CD8-positive, alpha-beta memory T cell (primary cell): Measurements from ENCODE around the gene MACROD2. TPM values are rescaled to one million over a fixed set of nuclear protein-coding genes. Genes with fewer than 3 reads are reported as not detected.
A peak's percentile ranks its signal among the peaks of the same experiment; 100 is the strongest.
"Not testable (repeated sequence)": the region's sequence is repeated elsewhere in the genome, so short reads cannot be mapped to it uniquely, and the experiment has no call there.

Experiments used
- CTCF ChIA-PET: fragments of 350-600 bp; sonication (Branson Sonifier 250); formaldehyde crosslinking; loops from one replicate; lab custom pipeline; 2021; ENCODE audit warnings: antibody characterized with exemption; lab: Charles Lee
- POLR2A ChIA-PET: fragments of 350-600 bp; sonication (Branson Sonifier 250); formaldehyde crosslinking; loops from one replicate; lab custom pipeline; 2021; ENCODE audit warnings: antibody characterized with exemption; lab: Charles Lee
- DNase-seq, 5 donors: peaks; one replicate each; pipeline versions ENCODE4 v3.0.0 to v3.0.0-alpha.2; 2020 to 2022; ENCODE audit warnings: mixed read lengths in 1 of 5
- H3K27ac ChIP-seq: one replicate; pipeline ENCODE4 v1.7.0; 2013; ENCODE audit warnings: low read depth, mild to moderate bottlenecking, low read length, moderate library complexity
- H3K27me3 ChIP-seq: 2 replicates; pipeline ENCODE4 v1.7.0; 2013; ENCODE audit warnings: low read length, mild to moderate bottlenecking; ENCODE audit not compliant: insufficient read depth, poor library complexity, severe bottlenecking
- H3K36me3 ChIP-seq: 2 replicates; pipeline ENCODE4 v1.7.0; 2013; ENCODE audit warnings: mild to moderate bottlenecking, low read length, moderate library complexity; ENCODE audit not compliant: insufficient read depth
- H3K4me1 ChIP-seq: 2 replicates; pipeline ENCODE4 v1.7.0; 2013; ENCODE audit warnings: mild to moderate bottlenecking, low read length, moderate library complexity; ENCODE audit not compliant: insufficient read depth
- H3K4me3 ChIP-seq: 2 replicates; pipeline ENCODE4 v1.7.0; 2013; ENCODE audit warnings: mild to moderate bottlenecking, low read length
- H3K9me3 ChIP-seq: 2 replicates; pipeline ENCODE4 v1.7.0; 2013; ENCODE audit warnings: mild to moderate bottlenecking, low read length
- H3K27ac Mint-ChIP-seq, 8 donors: one replicate each; pipeline ENCODE4 v1.8.0; 2020 to 2021; ENCODE audit warnings: mixed read lengths in 8 of 8, mild to moderate bottlenecking in 6 of 8, inconsistent platforms in 3 of 8, moderate library complexity in 3 of 8
- H3K27me3 Mint-ChIP-seq, 2 donors: one replicate each; pipeline ENCODE4 v1.8.0; 2020 to 2021; ENCODE audit warnings: mixed read lengths in 2 of 2, mild to moderate bottlenecking in 1 of 2, moderate library complexity in 1 of 2
- H3K36me3 Mint-ChIP-seq, 3 donors: one replicate each; pipeline ENCODE4 v1.8.0; 2020 to 2021; ENCODE audit warnings: mixed read lengths in 3 of 3, inconsistent platforms in 1 of 3, mild to moderate bottlenecking in 1 of 3
- H3K4me1 Mint-ChIP-seq, 3 donors: one replicate each; pipeline ENCODE4 v1.8.0; 2020 to 2021; ENCODE audit warnings: mixed read lengths in 3 of 3, inconsistent platforms in 1 of 3, mild to moderate bottlenecking in 1 of 3
- H3K4me3 Mint-ChIP-seq, 7 donors: one replicate each; pipeline ENCODE4 v1.8.0; 2020 to 2021; ENCODE audit warnings: mixed read lengths in 7 of 7, mild to moderate bottlenecking in 6 of 7, moderate library complexity in 4 of 7, inconsistent platforms in 2 of 7
- H3K9me3 Mint-ChIP-seq, 5 donors: one replicate each; pipeline ENCODE4 v1.8.0; 2020 to 2022; ENCODE audit warnings: mixed read lengths in 5 of 5, mild to moderate bottlenecking in 3 of 5, moderate library complexity in 2 of 5, inconsistent platforms in 1 of 5
- polyA plus RNA-seq: library from polyadenylated mRNA; unstranded; fragments of 300-500 nt; fragmentation: Illumina TruSeq; gene quantifications from one replicate; pipeline ENCODE4 v1.2.3, GENCODE V29; 2021
- total RNA-seq, 2 experiments: library from RNA; stranded (reverse); gene quantifications; one replicate each; pipeline ENCODE4 v1.2.3, GENCODE V29; 2021

MACROD2 gene
- total and polyA plus RNA-seq, 3 experiments from 2014 or later, result not detected

GRCh38 chr20:14033310-14033709, 38.0 kb downstream of the MACROD2 start:
- H3K36me3 Mint-ChIP-seq, result no peaks in the 10 kb centered on the region
- H3K27ac Mint-ChIP-seq, result no peak overlapping the region
- no peaks in the 10 kb centered on the region for H3K4me1 Mint-ChIP-seq

DNA sequence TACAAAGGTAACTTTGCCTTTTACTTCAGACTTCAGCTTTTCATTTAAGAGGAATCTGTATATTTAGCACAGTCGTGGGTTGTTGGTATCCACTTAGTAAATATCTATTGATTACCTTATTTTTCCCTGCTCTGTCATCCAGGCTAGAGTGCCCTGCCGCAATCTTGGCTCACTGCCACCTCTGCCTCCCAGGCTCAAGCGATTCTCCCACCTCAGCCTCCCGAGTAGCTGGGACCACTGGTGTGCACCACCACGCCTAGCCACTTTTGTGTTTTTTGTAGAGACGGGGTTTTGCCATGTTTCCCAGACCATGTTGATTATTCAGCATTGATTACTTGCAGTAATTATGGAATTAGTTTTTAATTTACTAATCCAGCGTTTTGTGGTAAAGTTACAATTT, 41.3 kb downstream of the MACROD2 start:
- Mint-ChIP-seq H3K27me3 (no peaks in the 10 kb centered on the region), H3K4me1 (no peaks in the 10 kb centered on the region), H3K27ac (no peak overlapping the region), H3K4me3 (no peak overlapping the region), H3K9me3 (peaks cover 0 to 8% (median 1%) of the 10 kb centered on the region in 5 donors), H3K36me3 (no peaks in the 10 kb centered on the region)
- no peak overlapping the region for H3K27ac ChIP-seq
- no peaks in the 10 kb centered on the region for H3K27me3 ChIP-seq
- H3K9me3 ChIP-seq, result no peaks in the 10 kb centered on the region
- ChIA-PET POLR2A (no interaction called here), CTCF (no interaction called here)
- no peak for DNase-seq
- no peak overlapping the region for H3K4me3 ChIP-seq
- no peaks in the 10 kb centered on the region for H3K4me1 ChIP-seq
- no peaks in the 10 kb centered on the region for H3K36me3 ChIP-seq

More at GRCh38 chr20:14033310-14033709, 38.0 kb downstream of the MACROD2 start:
- no peaks in the 10 kb centered on the region for H3K36me3 ChIP-seq
- Mint-ChIP-seq H3K9me3 (peaks cover 0 to 14% (median 2%) of the 10 kb centered on the region in 5 donors), H3K4me3 (no peak overlapping the region), H3K27me3 (no peaks in the 10 kb centered on the region)
- no peak for DNase-seq
- H3K4me1 ChIP-seq, result no peaks in the 10 kb centered on the region
- POLR2A ChIA-PET, result no interaction called here
- H3K9me3 ChIP-seq, result no peaks in the 10 kb centered on the region
- CTCF ChIA-PET, result no interaction called here
- no peaks in the 10 kb centered on the region for H3K27me3 ChIP-seq
- H3K27ac ChIP-seq, result no peak overlapping the region
- no peak overlapping the region for H3K4me3 ChIP-seq

GRCh38 chr20:14044712-14045276, 49.5 kb downstream of the MACROD2 start:
- POLR2A ChIA-PET, H3K4me3 Mint-ChIP-seq: not testable (repeated sequence)

GRCh38 chr20:14046534-14046933, 51.2 kb downstream of the MACROD2 start:
- no peak overlapping the region for H3K4me3 Mint-ChIP-seq
- Histone ChIP-seq H3K9me3 (no peaks in the 10 kb centered on the region), H3K27me3 (no peaks in the 10 kb centered on the region), H3K4me1 (no peaks in the 10 kb centered on the region), H3K27ac (no peak overlapping the region), H3K4me3 (no peak overlapping the region), H3K36me3 (no peaks in the 10 kb centered on the region)
- CTCF ChIA-PET, result no interaction called here
- H3K27me3 Mint-ChIP-seq, result peaks cover 0 to 1% of the 10 kb centered on the region in 2 donors
- peaks cover 4 to 10% (median 6%) of the 10 kb centered on the region in 5 donors for H3K9me3 Mint-ChIP-seq
- POLR2A ChIA-PET, result no interaction called here
- no peak for DNase-seq
- H3K27ac Mint-ChIP-seq, result no peak overlapping the region
- no peaks in the 10 kb centered on the region for H3K4me1 Mint-ChIP-seq
- H3K36me3 Mint-ChIP-seq, result no peaks in the 10 kb centered on the region

More at GRCh38 chr20:14044712-14045276, 49.5 kb downstream of the MACROD2 start:
- H3K4me1 ChIP-seq, H3K27ac Mint-ChIP-seq, H3K9me3 ChIP-seq, H3K27ac ChIP-seq, H3K27me3 ChIP-seq, H3K4me1 Mint-ChIP-seq, H3K36me3 Mint-ChIP-seq, H3K9me3 Mint-ChIP-seq, H3K4me3 ChIP-seq, H3K36me3 ChIP-seq, CTCF ChIA-PET, H3K27me3 Mint-ChIP-seq, DNase-seq: not testable (repeated sequence)

GRCh38 chr20:14049111-14049510, 53.8 kb downstream of the MACROD2 start:
- no peak overlapping the region for H3K27ac ChIP-seq
- no peaks in the 10 kb centered on the region for H3K27me3 ChIP-seq
- no peaks in the 10 kb centered on the region for H3K4me1 Mint-ChIP-seq
- no peak overlapping the region for H3K4me3 Mint-ChIP-seq
- H3K4me1 ChIP-seq, result no peaks in the 10 kb centered on the region
- no peaks in the 10 kb centered on the region for H3K36me3 Mint-ChIP-seq
- no peak for DNase-seq
- H3K9me3 Mint-ChIP-seq, result peaks cover 0 to 6% (median under 1%) of the 10 kb centered on the region in 5 donors
- peaks cover 0 to 1% of the 10 kb centered on the region in 2 donors for H3K27me3 Mint-ChIP-seq
- CTCF ChIA-PET, result no interaction called here
- H3K9me3 ChIP-seq, result no peaks in the 10 kb centered on the region
- H3K27ac Mint-ChIP-seq, result no peak overlapping the region
- H3K4me3 ChIP-seq, result no peak overlapping the region
- H3K36me3 ChIP-seq, result no peaks in the 10 kb centered on the region
- POLR2A ChIA-PET, result no interaction called here

- ChIA-PET POLR2A (no interaction called here), CTCF (no interaction called here)
- H3K9me3 ChIP-seq, result no peaks in the 10 kb centered on the region
- no peak overlapping the region for H3K27ac ChIP-seq
- DNase-seq, result no peak
- Mint-ChIP-seq H3K27ac (no peak overlapping the region), H3K36me3 (no peaks in the 10 kb centered on the region), H3K4me3 (no peak overlapping the region), H3K9me3 (no peaks in the 10 kb centered on the region), H3K4me1 (no peaks in the 10 kb centered on the region), H3K27me3 (no peaks in the 10 kb centered on the region)
- H3K4me3 ChIP-seq, result no peak overlapping the region
- H3K4me1 ChIP-seq, result no peaks in the 10 kb centered on the region
- H3K36me3 ChIP-seq, result no peaks in the 10 kb centered on the region
- no peaks in the 10 kb centered on the region for H3K27me3 ChIP-seq
These were observed 56.1 kb downstream of the MACROD2 start for GRCh38 chr20:14051454-14051853.

- Mint-ChIP-seq H3K27ac (no peak overlapping the region), H3K36me3 (no peaks in the 10 kb centered on the region), H3K9me3 (peaks cover 0 to 2% (median 0%) of the 10 kb centered on the region in 5 donors), H3K27me3 (no peaks in the 10 kb centered on the region), H3K4me3 (no peak overlapping the region), H3K4me1 (no peaks in the 10 kb centered on the region)
- no peaks in the 10 kb centered on the region for H3K36me3 ChIP-seq
- no peaks in the 10 kb centered on the region for H3K27me3 ChIP-seq
- POLR2A ChIA-PET, result no interaction called here
- no peaks in the 10 kb centered on the region for H3K4me1 ChIP-seq
- DNase-seq, result peak in 1 of 5 donors; percentile 9
- H3K4me3 ChIP-seq, result no peak overlapping the region
- CTCF ChIA-PET, result no interaction called here
- no peak overlapping the region for H3K27ac ChIP-seq
- H3K9me3 ChIP-seq, result no peaks in the 10 kb centered on the region
These were observed 59.9 kb downstream of the MACROD2 start for GRCh38 chr20:14055127-14055742.

DNA sequence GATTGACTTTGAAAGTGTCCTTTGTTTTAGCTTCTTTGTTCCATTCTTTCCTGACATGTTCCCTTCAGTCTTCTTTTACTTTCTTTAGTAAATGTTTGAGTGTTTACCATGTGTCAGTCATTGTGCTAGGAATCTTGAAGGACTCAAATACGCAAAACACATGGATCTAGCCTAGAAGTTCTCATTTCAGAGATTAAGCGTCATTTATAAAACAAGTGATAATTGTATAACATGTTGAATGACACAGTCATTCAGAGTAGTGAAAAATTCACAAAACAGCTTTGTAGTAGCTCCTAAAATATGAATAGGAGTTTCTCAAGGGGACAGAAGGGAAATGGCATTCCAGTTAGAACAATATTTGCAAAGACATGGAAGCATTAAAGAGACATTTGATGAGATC, 66.9 kb downstream of the MACROD2 start:
- Mint-ChIP-seq H3K36me3 (no peaks in the 10 kb centered on the region), H3K4me3 (no peak overlapping the region), H3K27me3 (no peaks in the 10 kb centered on the region), H3K27ac (no peak overlapping the region), H3K9me3 (peaks cover 0 to 7% (median 0%) of the 10 kb centered on the region in 5 donors), H3K4me1 (no peaks in the 10 kb centered on the region)
- H3K4me3 ChIP-seq, result no peak overlapping the region
- no peaks in the 10 kb centered on the region for H3K4me1 ChIP-seq
- no peak for DNase-seq
- H3K27me3 ChIP-seq, result no peaks in the 10 kb centered on the region
- no peak overlapping the region for H3K27ac ChIP-seq
- ChIA-PET POLR2A (no interaction called here), CTCF (no interaction called here)
- H3K9me3 ChIP-seq, result no peaks in the 10 kb centered on the region
- no peaks in the 10 kb centered on the region for H3K36me3 ChIP-seq
